ENCODE measurements around the gene EHBP1L1. TPM values are rescaled to one million over a fixed set of nuclear protein-coding genes. Genes with fewer than 3 reads are reported as not detected.

The EHBP1L1 gene
- total and polyA plus RNA-seq, 2 of the 13 experiments (the other 11 are each of a cell fraction or from before 2014, with no cell fraction given) = 8.3 to 10.6 TPM

DNA sequence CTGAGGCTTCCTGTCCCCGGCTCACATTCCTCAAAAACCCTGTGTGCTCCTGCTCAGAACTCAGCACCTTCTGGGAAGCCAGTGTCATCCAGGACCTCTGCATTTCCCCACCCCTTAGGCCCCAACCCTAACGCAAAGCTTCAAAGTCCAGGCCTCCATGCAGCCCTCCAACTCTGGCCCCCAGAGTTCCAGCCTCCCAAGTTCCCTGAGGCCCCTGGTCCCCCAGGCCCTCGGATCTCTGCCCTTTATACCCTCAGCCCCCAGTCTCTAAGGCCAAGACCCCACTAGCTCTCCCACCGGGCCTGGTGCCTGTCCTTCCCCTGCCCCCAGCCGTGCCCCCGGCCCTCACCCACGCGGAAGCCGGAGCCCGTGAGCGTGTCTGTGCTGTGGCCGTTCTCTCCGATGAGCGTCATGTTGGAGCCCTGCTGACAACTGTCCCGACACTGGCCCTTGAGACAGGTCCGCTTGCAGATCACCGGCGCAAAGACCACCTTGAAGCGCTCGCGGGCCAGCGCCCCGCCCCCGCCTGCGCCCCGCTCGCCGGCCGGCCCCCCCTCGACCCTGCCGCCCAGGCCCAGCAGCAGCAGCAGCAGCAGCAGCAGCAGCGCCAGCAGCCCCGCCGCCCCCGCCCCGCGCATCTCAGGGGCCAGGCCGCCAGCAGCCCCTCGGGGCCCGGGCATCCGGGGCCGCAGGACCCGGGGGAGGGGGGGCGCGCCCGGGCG, 18.4 kb upstream of the EHBP1L1 start (continued):
- TF ChIP-seq ZNF646 (CRISPR knock-in tag; IDR thresholded peaks at IDR 0.05) = no peak
- peak; percentile 42; the same call in 1 of the 2 replicates for TF ChIP-seq CREM (IDR thresholded peaks at IDR 0.05)
- no peak for TF ChIP-seq CREM (CRISPR knock-in tag; IDR thresholded peaks at IDR 0.05)
- TF ChIP-seq, protein P1, sequence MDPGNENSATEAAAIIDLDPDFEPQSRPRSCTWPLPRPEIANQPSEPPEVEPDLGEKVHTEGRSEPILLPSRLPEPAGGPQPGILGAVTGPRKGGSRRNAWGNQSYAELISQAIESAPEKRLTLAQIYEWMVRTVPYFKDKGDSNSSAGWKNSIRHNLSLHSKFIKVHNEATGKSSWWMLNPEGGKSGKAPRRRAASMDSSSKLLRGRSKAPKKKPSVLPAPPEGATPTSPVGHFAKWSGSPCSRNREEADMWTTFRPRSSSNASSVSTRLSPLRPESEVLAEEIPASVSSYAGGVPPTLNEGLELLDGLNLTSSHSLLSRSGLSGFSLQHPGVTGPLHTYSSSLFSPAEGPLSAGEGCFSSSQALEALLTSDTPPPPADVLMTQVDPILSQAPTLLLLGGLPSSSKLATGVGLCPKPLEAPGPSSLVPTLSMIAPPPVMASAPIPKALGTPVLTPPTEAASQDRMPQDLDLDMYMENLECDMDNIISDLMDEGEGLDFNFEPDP (CRISPR knock-in tag; conservative IDR thresholded peaks at IDR 0.05) = no peak
- 0 out of 2 replicates have a peak, but pooled peaks have one; percentile 46 for TF ChIP-seq DRAP1 (CRISPR knock-in tag; IDR thresholded peaks at IDR 0.05)
- TF ChIP-seq MED13 (CRISPR knock-in tag; IDR thresholded peaks at IDR 0.05) = 0 out of 2 replicates have a peak, but pooled peaks have one; percentile 12
- peak; percentile 28; the same call in 1 of the 2 replicates for TF ChIP-seq ELF3 (CRISPR knock-in tag; IDR thresholded peaks at IDR 0.05)
- peak; percentile 44; the same call in 1 of the 2 replicates for TF ChIP-seq THAP11 (CRISPR knock-in tag; IDR thresholded peaks at IDR 0.05)
- no peak for TF ChIP-seq SETDB1 (CRISPR knock-in tag; IDR thresholded peaks at IDR 0.05; ENCODE audit: borderline replicate concordance)
- TF ChIP-seq PHF20 (CRISPR knock-in tag; IDR thresholded peaks at IDR 0.05) = peak; percentile 19; the same call in 1 of the 2 replicates
- TF ChIP-seq KMT2A (CRISPR knock-in tag; IDR thresholded peaks at IDR 0.05) = peak; percentile 43; the same call in 1 of the 2 replicates
- peak; percentile 39; the same call in 1 of the 2 replicates for TF ChIP-seq RXRA (CRISPR knock-in tag; IDR thresholded peaks at IDR 0.05)
- TF ChIP-seq ZNF383 (CRISPR knock-in tag; IDR thresholded peaks at IDR 0.05; ENCODE audit: borderline replicate concordance) = no peak
- no peak for TF ChIP-seq STAT5B (CRISPR knock-in tag; IDR thresholded peaks at IDR 0.05)
- no peak for TF ChIP-seq SIN3B (IDR thresholded peaks at IDR 0.05; ENCODE audit: low read length)
- TF ChIP-seq, protein P2, sequence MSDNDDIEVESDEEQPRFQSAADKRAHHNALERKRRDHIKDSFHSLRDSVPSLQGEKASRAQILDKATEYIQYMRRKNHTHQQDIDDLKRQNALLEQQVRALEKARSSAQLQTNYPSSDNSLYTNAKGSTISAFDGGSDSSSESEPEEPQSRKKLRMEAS (IDR thresholded peaks at IDR 0.05) = peak; percentile 27; the same call in 1 of the 2 replicates
- TF ChIP-seq ZNF101 (CRISPR knock-in tag; IDR thresholded peaks at IDR 0.05; ENCODE audit: borderline replicate concordance, low read depth) = no peak
- no peak for TF ChIP-seq FOXA3 (CRISPR knock-in tag; IDR thresholded peaks at IDR 0.05)
- TF ChIP-seq NRL (CRISPR knock-in tag; IDR thresholded peaks at IDR 0.05; ENCODE audit: borderline replicate concordance) = 0 out of 2 replicates have a peak, but pooled peaks have one; percentile 56
- no peak for TF ChIP-seq ZNF24 (IDR thresholded peaks at IDR 0.05)
- TF ChIP-seq SAFB2 (CRISPR knock-in tag; IDR thresholded peaks at IDR 0.05; ENCODE audit: borderline replicate concordance, low read depth) = no peak
- no peak for TF ChIP-seq ADNP (CRISPR knock-in tag; IDR thresholded peaks at IDR 0.05)
- TF ChIP-seq PLRG1 (conservative IDR thresholded peaks at IDR 0.05) = no peak
- no peak for TF ChIP-seq ZKSCAN8 (CRISPR knock-in tag; IDR thresholded peaks at IDR 0.05; ENCODE audit: borderline replicate concordance)

Measured in HepG2 (cell line).